GM19099 (cell line): ENCODE measurements around the gene FAM107A.

Experiments
- POLR2A ChIP-seq: IDR thresholded peaks from 3 replicates; pipeline ENCODE4 v1.6.1; 2011; ENCODE audit warnings: low read depth; ENCODE audit not compliant: insufficient read length; ENCODE audit errors: extremely low read depth

FAM107A gene

GRCh38 chr3:58520403-58521335 lies 56.5 kb downstream of the FAM107A start:
- no peak for TF ChIP-seq POLR2A

GRCh38 chr3:58519668-58520402 lies 57.4 kb downstream of the FAM107A start:
- no peak for TF ChIP-seq POLR2A

GRCh38 chr3:58518291-58518789 lies 58.9 kb downstream of the FAM107A start:
- no peak for TF ChIP-seq POLR2A

GRCh38 chr3:58514405-58514804 lies 62.8 kb downstream of the FAM107A start:
- no peak for TF ChIP-seq POLR2A
